K562 (cell line): ENCODE measurements around the gene ITSN1. TPM values are rescaled to one million over a fixed set of nuclear protein-coding genes. Genes with fewer than 3 reads are reported as not detected.

Source experiments
- ATAC-seq: fragments of 200-7000 bp; cut with Tn5 transposase; 3 replicates; pipeline ENCODE4 v1.9.1; 2020; ENCODE audit warnings: moderate library complexity
- BruUV-seq: library from RNA; stranded (reverse); fragments of 400-500 nt; replicated peaks from 2 replicates; lab custom pipeline; 2021; lab: Mats Ljungman, UMichigan
- CTCF ChIA-PET: fragments of 300-600 bp; formaldehyde crosslinking; extraction: SDS; loops from one replicate; lab custom pipeline; 2021; ENCODE audit warnings: low intra/inter-chr PET ratio; lab: Yijun Ruan, JAX
- POLR2A ChIA-PET: fragments of 300-600, 350-650 bp; sonication (Branson Sonifier 250); formaldehyde crosslinking; extraction: SDS; loops from one replicate; lab custom pipeline; 2021; ENCODE audit warnings: antibody characterized with exemption, inconsistent platforms; lab: Yijun Ruan, JAX
- DNase-seq, 4 experiments: peaks; one replicate each; pipeline versions ENCODE4 v3.0.0 to v3.0.0-alpha.2; 2011 to 2018; ENCODE audit warnings: low spot score in 3 of 4, mixed read lengths in 3 of 4; ENCODE audit errors: extremely low read depth in 1 of 4
- FAIRE-seq: peaks from 2 replicates; lab custom pipeline; 2011; peaks lifted over from hg19 to GRCh38; lab: Jason Lieb, UNC
- H2AFZ ChIP-seq: 2 replicates; pipeline ENCODE4 v1.6.0; 2011; ENCODE audit warnings: low read depth, low read length, control low read depth, inconsistent platforms
- H3K27ac ChIP-seq: fragments of 200-600 bp; 3 replicates; pipeline ENCODE4 v1.8.0; 2011; ENCODE audit warnings: low read depth, mild to moderate bottlenecking, control low read depth, inconsistent platforms, low read length, moderate library complexity, mixed read lengths; ENCODE audit errors: extremely low read depth
- H3K27me3 ChIP-seq, 2 experiments: fragments of 300-600 bp in 1 of 2; 2 replicates in 1 of 2; 3 replicates in 1 of 2; pipeline versions ENCODE4 v1.6.0 to v1.8.0; 2011; ENCODE audit warnings: inconsistent platforms in 2 of 2, low read length in 2 of 2, mild to moderate bottlenecking in 1 of 2, mixed read lengths in 1 of 2, moderate library complexity in 1 of 2; ENCODE audit not compliant: control insufficient read depth in 2 of 2, insufficient read depth in 2 of 2
- H3K36me3 ChIP-seq: fragments of 300-600 bp; 3 replicates; pipeline ENCODE4 v1.8.0; 2011; ENCODE audit warnings: mild to moderate bottlenecking, low read length, inconsistent platforms; ENCODE audit not compliant: control insufficient read depth, insufficient read depth
- H3K4me1 ChIP-seq, 2 experiments: fragments of 200-600 bp in 1 of 2; replicated peaks in 1 of 2; 2 replicates in 1 of 2; 3 replicates in 1 of 2; pipeline versions ENCODE4 v1.5.1 to v1.8.0; 2011; ENCODE audit warnings: inconsistent platforms in 2 of 2, low read length in 2 of 2, mild to moderate bottlenecking in 1 of 2, mixed read lengths in 1 of 2, moderate library complexity in 1 of 2; ENCODE audit not compliant: control insufficient read depth in 2 of 2, insufficient read depth in 2 of 2
- H3K4me2 ChIP-seq: 2 replicates; pipeline ENCODE4 v1.6.1; 2011; ENCODE audit warnings: low read length, control low read depth, inconsistent platforms, mixed read lengths; ENCODE audit not compliant: insufficient read depth
- H3K4me3 ChIP-seq: fragments of 200-600 bp; sonication (generic), shearing (Covaris generic); 2 replicates; pipeline ENCODE4 v1.5.1; 2016; ENCODE audit warnings: control low read depth, inconsistent platforms
- H3K79me2 ChIP-seq: fragments of 200-600 bp; 3 replicates; pipeline ENCODE4 v1.8.0; 2011; ENCODE audit warnings: low read length, inconsistent platforms; ENCODE audit not compliant: control insufficient read depth, insufficient read depth
- H3K9ac ChIP-seq, 2 experiments: 2 replicates each; pipeline versions ENCODE4 v1.6.0 to v1.6.1; 2011; ENCODE audit warnings: low read depth in 2 of 2, low read length in 2 of 2, control low read depth in 1 of 2, inconsistent platforms in 1 of 2, mild to moderate bottlenecking in 1 of 2, mixed read lengths in 1 of 2; ENCODE audit not compliant: insufficient read depth in 1 of 2
- H3K9me1 ChIP-seq: one replicate; pipeline ENCODE4 v1.6.0; 2011; ENCODE audit warnings: inconsistent platforms, mild to moderate bottlenecking, low read length, moderate library complexity; ENCODE audit not compliant: control insufficient read depth, insufficient read depth
- H3K9me3 ChIP-seq: replicated peaks from 2 replicates; pipeline ENCODE4 v1.5.1; 2011; ENCODE audit warnings: low read depth, low read length, inconsistent platforms; ENCODE audit not compliant: control insufficient read depth, insufficient read depth
- H4K20me1 ChIP-seq: replicated peaks from 2 replicates; pipeline ENCODE4 v1.6.1; 2011; ENCODE audit warnings: low read length, inconsistent platforms, mixed read lengths; ENCODE audit not compliant: control insufficient read depth, insufficient read depth
- ILK ChIP-seq: fragments of 450-650 bp; IDR thresholded peaks from 2 replicates; pipeline ENCODE4 v1.6.1; 2016; ENCODE audit warnings: missing genetic modification characterization, low read depth, mild to moderate bottlenecking, missing compliant biosample characterization, moderate library complexity, borderline replicate concordance
- MXI1 ChIP-seq: IDR thresholded peaks from 2 replicates; pipeline ENCODE4 v1.6.1; 2011; ENCODE audit warnings: low read depth, mild to moderate bottlenecking, improper control_type of control experiment, low read length
- NCOA2 ChIP-seq, 2 experiments: fragments of 450-650 bp; IDR thresholded peaks; 2 replicates each; pipeline ENCODE4 v1.6.1; 2018; ENCODE audit warnings: mild to moderate bottlenecking in 2 of 2, moderate library complexity in 1 of 2; ENCODE audit not compliant: partially characterized antibody in 2 of 2
- RBM39 ChIP-seq: fragments of 200-400 bp; formaldehyde crosslinking; optimal IDR thresholded peaks from 2 replicates; pipeline ENCODE3; 2018; ENCODE audit warnings: low read depth, low read length
- ZNF174 ChIP-seq: fragments of 250-450 bp; sonication (Bioruptor Pico); IDR thresholded peaks from 2 replicates; pipeline ENCODE4 v1.4.0; 2020; ENCODE audit warnings: mild to moderate bottlenecking
- WGBS: fragments of 100-300 bp; shearing (Covaris generic); methylation state at CpG from one replicate; pipeline ENCODE4 v1.1.6; 2016; ENCODE audit warnings: low coverage, mixed read lengths; ENCODE audit not compliant: insufficient coverage; ENCODE audit errors: missing lambda C conversion rate; 5-methylcytosine and 5-hydroxymethylcytosine counted together
- in situ Hi-C: fragments of 300-500 bp; cut with MboI; formaldehyde crosslinking; loops from 4 replicates; pipeline ENCODE4 v1.15.0; 2018; ENCODE audit warnings: inconsistent platforms, mixed read lengths
- intact Hi-C: fragments of 100-400 bp; cut with micrococcal nuclease; formaldehyde crosslinking; loops from 2 replicates; pipeline ENCODE4 v1.14.2; 2022
- polyA plus RNA-seq, 8 experiments: library from polyadenylated mRNA; depleted of rRNA in 4 of 8; stranded (reverse) in 5 of 8; unstranded in 3 of 8; fragments of >200 nt; fragmentation: Nextera tagmentation in 2 of 8; fragmentation: Illumina TruSeq in 1 of 8; extraction: Ambion mirVana in 2 of 8; extraction: Trizol in 1 of 8; gene quantifications; 2 replicates each; pipeline versions ENCODE4 v1.2.1 to v1.2.3, GENCODE V29; 2011 to 2014; ENCODE audit warnings: inconsistent platforms in 1 of 8, missing spikeins in 1 of 8
- total RNA-seq, 7 experiments: library from RNA; depleted of rRNA in 6 of 7; stranded (reverse); fragments of >200 nt in 6 of 7; fragmentation: Illumina TruSeq in 2 of 7; extraction: Trizol in 2 of 7; gene quantifications; 2 replicates each; pipeline versions ENCODE4 v1.2.1 to v1.2.3, GENCODE V29; 2011 to 2021; ENCODE audit warnings: low replicate concordance in 1 of 7
- TF ChIP-seq, protein P1 (sequence below): fragments of 250-450 bp; sonication (Bioruptor Pico); IDR thresholded peaks from 2 replicates; pipeline ENCODE4 v1.6.1; 2021; ENCODE audit warnings: mild to moderate bottlenecking
- TF ChIP-seq, protein P2 (sequence below): IDR thresholded peaks from 2 replicates; pipeline ENCODE4 v1.6.1; 2011; ENCODE audit warnings: borderline replicate concordance, low read depth, mild to moderate bottlenecking, moderate library complexity, low read length; ENCODE audit not compliant: insufficient read depth, poor library complexity, severe bottlenecking

ITSN1 gene
- total and polyA plus RNA-seq, 9 of the 15 experiments (the other 6 are each of a cell fraction or from before 2014, with no cell fraction given), result 1.1 to 12.6 (median 4.8) TPM

DNA sequence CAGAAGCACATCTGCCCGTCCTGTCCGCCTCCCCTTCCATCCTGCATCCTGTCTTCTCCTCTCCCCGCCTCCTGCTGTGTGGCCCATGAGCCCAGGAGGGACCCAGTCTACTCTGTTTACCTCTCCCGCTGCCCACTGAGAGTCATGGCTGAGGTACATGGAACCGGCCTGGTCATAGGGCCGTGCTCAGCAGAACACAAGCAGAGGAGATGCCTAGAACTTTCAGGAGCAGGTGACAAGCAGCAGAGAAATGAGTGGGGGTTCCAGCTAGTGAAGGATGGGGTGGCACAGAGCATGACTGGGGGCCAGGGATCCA is 202.5 kb downstream of the ITSN1 start:
- CTCF ChIA-PET, result no interaction called here
- Histone ChIP-seq H4K20me1 (no peaks in the 10 kb centered on the region), H3K36me3 (no peaks in the 10 kb centered on the region), H3K27ac (no peak overlapping the region), H3K4me2 (no peak overlapping the region), H2AFZ (no peak overlapping the region), H3K9ac (no peak overlapping the region; a peak in 1 of 4 replicates), H3K27me3 (peaks cover 53 to 76% of the 10 kb centered on the region in 2 experiments), H3K4me3 (no peak overlapping the region), H3K4me1 (no peaks in the 10 kb centered on the region; a peak in 2 of 5 replicates), H3K79me2 (no peaks in the 10 kb centered on the region), H3K9me3 (no peaks in the 10 kb centered on the region; the same call in 1 of the 2 replicates), H3K9me1 (no peaks in the 10 kb centered on the region)
- POLR2A ChIA-PET, result interaction anchor here (1.3 kb wide), 1 partner anchor 24 kb away, joined by 4 read pairs; no protein-coding TSS in a partner anchor
- FAIRE-seq, result no peak
- in situ Hi-C loops, result no loop called here
- ATAC-seq, result no peak
- intact Hi-C loops, result no loop called here
- BruUV-seq, result no TSS peak
- TF ChIP-seq RBM39 (no peak), ZNF174 (no peak)
- no peak for DNase-seq
- 0% methylated on average over 6 of the region's 6 CpGs for WGBS

DNA sequence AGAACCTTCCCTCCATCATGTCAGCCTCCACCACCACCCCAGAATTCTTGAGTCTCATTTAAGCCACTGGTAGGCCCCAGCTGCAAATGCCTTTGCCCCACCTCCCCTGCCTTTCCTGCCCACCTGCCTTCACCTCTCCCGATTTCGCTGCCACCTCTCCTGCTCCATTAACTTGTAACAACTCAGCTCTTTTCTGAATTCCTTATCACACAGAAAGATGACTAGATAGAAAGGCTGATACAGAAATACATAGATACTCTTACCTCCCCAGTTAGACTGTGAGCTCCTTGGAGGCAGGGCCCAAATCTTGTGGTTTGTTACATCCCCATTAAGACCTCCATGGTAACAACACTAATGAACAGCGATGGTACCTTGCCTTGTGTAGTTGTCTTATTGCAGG is 203.8 kb downstream of the ITSN1 start:
- ATAC-seq (no peak), DNase-seq (no peak), FAIRE-seq (no peak)
- Histone ChIP-seq H3K9ac (no peak overlapping the region; a peak in 1 of 4 replicates), H3K9me3 (no peaks in the 10 kb centered on the region; the same call in 1 of the 2 replicates), H3K4me1 (no peaks in the 10 kb centered on the region; a peak in 2 of 5 replicates), H3K4me3 (no peak overlapping the region), H3K36me3 (no peaks in the 10 kb centered on the region), H3K79me2 (no peaks in the 10 kb centered on the region), H2AFZ (no peak overlapping the region), H3K9me1 (no peaks in the 10 kb centered on the region), H3K27ac (no peak overlapping the region), H4K20me1 (0 out of 2 replicates have a peak, but pooled peaks cover 3% of the 10 kb centered on the region), H3K4me2 (no peak overlapping the region), H3K27me3 (peaks cover 61 to 79% of the 10 kb centered on the region in 2 experiments)
- in situ Hi-C loops (no loop called here), intact Hi-C loops (no loop called here)
- WGBS, result 4% methylated on average over 3 of the region's 3 CpGs
- no TSS peak for BruUV-seq
- ChIA-PET POLR2A (interaction anchor here (1.3 kb wide), 1 partner anchor 26 kb away, joined by 4 read pairs; no protein-coding TSS in a partner anchor), CTCF (no interaction called here)
- TF ChIP-seq MXI1 (no peak), ILK (tag) (no peak), NCOA2 (IDR thresholded peaks at IDR 0.05; ENCODE audit: partially characterized antibody in 2 of 2) (no peak)
- TF ChIP-seq, protein P1, sequence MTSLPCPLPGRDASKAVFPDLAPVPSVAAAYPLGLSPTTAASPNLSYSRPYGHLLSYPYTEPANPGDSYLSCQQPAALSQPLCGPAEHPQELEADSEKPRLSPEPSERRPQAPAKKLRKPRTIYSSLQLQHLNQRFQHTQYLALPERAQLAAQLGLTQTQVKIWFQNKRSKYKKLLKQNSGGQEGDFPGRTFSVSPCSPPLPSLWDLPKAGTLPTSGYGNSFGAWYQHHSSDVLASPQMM (CRISPR knock-in tag), result no peak
- TF ChIP-seq, protein P2, sequence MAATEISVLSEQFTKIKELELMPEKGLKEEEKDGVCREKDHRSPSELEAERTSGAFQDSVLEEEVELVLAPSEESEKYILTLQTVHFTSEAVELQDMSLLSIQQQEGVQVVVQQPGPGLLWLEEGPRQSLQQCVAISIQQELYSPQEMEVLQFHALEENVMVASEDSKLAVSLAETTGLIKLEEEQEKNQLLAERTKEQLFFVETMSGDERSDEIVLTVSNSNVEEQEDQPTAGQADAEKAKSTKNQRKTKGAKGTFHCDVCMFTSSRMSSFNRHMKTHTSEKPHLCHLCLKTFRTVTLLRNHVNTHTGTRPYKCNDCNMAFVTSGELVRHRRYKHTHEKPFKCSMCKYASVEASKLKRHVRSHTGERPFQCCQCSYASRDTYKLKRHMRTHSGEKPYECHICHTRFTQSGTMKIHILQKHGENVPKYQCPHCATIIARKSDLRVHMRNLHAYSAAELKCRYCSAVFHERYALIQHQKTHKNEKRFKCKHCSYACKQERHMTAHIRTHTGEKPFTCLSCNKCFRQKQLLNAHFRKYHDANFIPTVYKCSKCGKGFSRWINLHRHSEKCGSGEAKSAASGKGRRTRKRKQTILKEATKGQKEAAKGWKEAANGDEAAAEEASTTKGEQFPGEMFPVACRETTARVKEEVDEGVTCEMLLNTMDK, result no peak
